Lung (tissue), 12 donors: Measurements from ENCODE around the gene CST6. TPM values are rescaled to one million over a fixed set of nuclear protein-coding genes. Genes with fewer than 3 reads are reported as not detected.

ENCODE experiments used
- ATAC-seq: fragments of 200-7000 bp; cut with Tn5 transposase; one replicate; pipeline ENCODE4 v1.9.1; 2020; ENCODE audit warnings: moderate number of reproducible peaks; ENCODE audit not compliant: insufficient read depth, low FRiP score
- DNase-seq, 3 donors: peaks; one replicate each; pipeline ENCODE4 v3.0.0-alpha.2; 2013 to 2017
- H3K27ac ChIP-seq, 2 donors: one replicate each; pipeline ENCODE4 v1.5.1; 2013; ENCODE audit warnings: mild to moderate bottlenecking in 2 of 2, moderate library complexity in 2 of 2, control low read depth in 1 of 2, inconsistent platforms in 1 of 2, low read depth in 1 of 2, low read length in 1 of 2
- H3K27me3 ChIP-seq, 3 donors: one replicate each; pipeline ENCODE4 v1.5.1; 2013; ENCODE audit warnings: low read length in 2 of 3; ENCODE audit not compliant: control insufficient read depth in 3 of 3, insufficient read depth in 3 of 3
- H3K36me3 ChIP-seq, 4 donors: one replicate each; pipeline ENCODE4 v1.5.1; 2013; ENCODE audit warnings: low read length in 4 of 4, mild to moderate bottlenecking in 1 of 4, moderate library complexity in 1 of 4; ENCODE audit not compliant: control insufficient read depth in 4 of 4, insufficient read depth in 4 of 4
- H3K4me1 ChIP-seq, 5 donors: one replicate each; pipeline ENCODE4 v1.5.1; 2013; ENCODE audit warnings: low read length in 5 of 5, mild to moderate bottlenecking in 2 of 5, moderate library complexity in 1 of 5; ENCODE audit not compliant: control insufficient read depth in 5 of 5, insufficient read depth in 5 of 5
- H3K4me3 ChIP-seq: one replicate; pipeline ENCODE4 v1.5.1; 2013; ENCODE audit warnings: mild to moderate bottlenecking, control low read depth, moderate library complexity
- H3K9ac ChIP-seq, 2 donors: one replicate each; pipeline ENCODE4 v1.5.1; 2013; ENCODE audit warnings: low read length in 2 of 2, control low read depth in 1 of 2; ENCODE audit not compliant: insufficient read depth in 1 of 2
- H3K9me3 ChIP-seq, 4 donors: one replicate each; pipeline ENCODE4 v1.5.1; 2013; ENCODE audit warnings: low read length in 3 of 4, mild to moderate bottlenecking in 1 of 4, moderate library complexity in 1 of 4; ENCODE audit not compliant: control insufficient read depth in 4 of 4, insufficient read depth in 3 of 4
- CTCF ChIP-seq: IDR thresholded peaks from 2 replicates; pipeline ENCODE4 v1.5.1; 2012; ENCODE audit warnings: mild to moderate bottlenecking; ENCODE audit errors: control extremely low read depth, extremely low read depth
- WGBS, 2 donors: extraction: QIAGEN DNeasy Blood & Tissue Kit; methylation state at CpG; one replicate each; pipeline ENCODE4 v1.1.7; 2013; 5-methylcytosine and 5-hydroxymethylcytosine counted together
- polyA plus RNA-seq, 2 donors: library from polyadenylated mRNA; stranded (reverse); fragments of 200-250 nt; gene quantifications; one replicate each; pipeline ENCODE4 v1.2.1, GENCODE V29; 2013
- total RNA-seq, 2 donors: library from RNA; depleted of rRNA in 1 of 2; stranded (reverse); fragments of >200 nt in 1 of 2; gene quantifications; one replicate each; pipeline ENCODE4 v1.2.1, GENCODE V29; 2014 to 2021
- donor health status: control.
- donor health status: control.
- donor health status: Bipolar disorder and iron deficiency.
- donor health status: healthy.
- donor health status: DM: yes; HTN: yes; CAD: no.

Gene CST6
- total and polyA plus RNA-seq, 4 donors = 7.1 to 38.8 (median 24.7) TPM

DNA sequence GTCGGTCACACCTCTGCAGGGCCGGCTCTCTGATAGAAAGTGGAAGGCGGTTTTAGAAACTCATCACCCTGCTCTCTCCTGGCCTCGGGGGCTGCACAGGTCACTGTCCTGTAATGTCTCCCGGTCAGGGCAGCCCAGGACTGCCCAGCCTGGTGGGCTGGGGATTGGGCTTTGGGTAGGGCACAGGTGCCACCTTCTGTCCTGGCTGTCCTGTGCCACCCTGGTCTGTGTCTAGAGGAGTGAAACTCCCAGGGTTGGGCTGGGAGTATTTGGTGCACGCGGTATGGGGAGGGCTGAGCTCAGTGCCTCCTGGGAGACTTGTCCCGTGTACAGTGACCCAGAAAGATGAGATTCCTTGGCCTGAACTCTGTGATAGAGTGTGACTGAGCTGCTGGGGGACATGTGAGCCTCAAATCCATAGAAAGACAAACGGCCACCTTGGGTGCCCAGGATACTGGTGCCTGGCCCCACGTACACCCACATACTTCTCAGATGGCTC lies 32.5 kb upstream of the CST6 start:
- Histone ChIP-seq H3K4me3 (no peak overlapping the region), H3K9ac (no peak overlapping the region), H3K4me1 (peaks cover 0 to 1% (median 0%) of the 10 kb centered on the region in 5 donors), H3K27ac (no peak overlapping the region), H3K36me3 (peaks cover 7 to 38% (median 18%) of the 10 kb centered on the region in 4 donors), H3K27me3 (no peaks in the 10 kb centered on the region), H3K9me3 (no peaks in the 10 kb centered on the region)
- no peak for TF ChIP-seq CTCF
- no peak for ATAC-seq
- 84 to 93% methylated on average over 10 of the region's 10 CpGs for WGBS, 2 donors
- DNase-seq = no peak

- H3K27ac ChIP-seq = no peak overlapping the region
- 77 to 84% methylated on average over 12 of the region's 12 CpGs for WGBS, 2 donors
- H3K27me3 ChIP-seq = no peaks in the 10 kb centered on the region
- H3K9me3 ChIP-seq = no peaks in the 10 kb centered on the region
- DNase-seq = no peak
- H3K4me3 ChIP-seq = no peak overlapping the region
- no peak for ATAC-seq
- no peak for TF ChIP-seq CTCF
- peaks cover 4 to 33% (median 15%) of the 10 kb centered on the region in 4 donors for H3K36me3 ChIP-seq
- H3K9ac ChIP-seq = no peak overlapping the region
- no peaks in the 10 kb centered on the region for H3K4me1 ChIP-seq
Observed at GRCh38 chr11:65981101-65981740, 30.6 kb upstream of the CST6 start.

DNA sequence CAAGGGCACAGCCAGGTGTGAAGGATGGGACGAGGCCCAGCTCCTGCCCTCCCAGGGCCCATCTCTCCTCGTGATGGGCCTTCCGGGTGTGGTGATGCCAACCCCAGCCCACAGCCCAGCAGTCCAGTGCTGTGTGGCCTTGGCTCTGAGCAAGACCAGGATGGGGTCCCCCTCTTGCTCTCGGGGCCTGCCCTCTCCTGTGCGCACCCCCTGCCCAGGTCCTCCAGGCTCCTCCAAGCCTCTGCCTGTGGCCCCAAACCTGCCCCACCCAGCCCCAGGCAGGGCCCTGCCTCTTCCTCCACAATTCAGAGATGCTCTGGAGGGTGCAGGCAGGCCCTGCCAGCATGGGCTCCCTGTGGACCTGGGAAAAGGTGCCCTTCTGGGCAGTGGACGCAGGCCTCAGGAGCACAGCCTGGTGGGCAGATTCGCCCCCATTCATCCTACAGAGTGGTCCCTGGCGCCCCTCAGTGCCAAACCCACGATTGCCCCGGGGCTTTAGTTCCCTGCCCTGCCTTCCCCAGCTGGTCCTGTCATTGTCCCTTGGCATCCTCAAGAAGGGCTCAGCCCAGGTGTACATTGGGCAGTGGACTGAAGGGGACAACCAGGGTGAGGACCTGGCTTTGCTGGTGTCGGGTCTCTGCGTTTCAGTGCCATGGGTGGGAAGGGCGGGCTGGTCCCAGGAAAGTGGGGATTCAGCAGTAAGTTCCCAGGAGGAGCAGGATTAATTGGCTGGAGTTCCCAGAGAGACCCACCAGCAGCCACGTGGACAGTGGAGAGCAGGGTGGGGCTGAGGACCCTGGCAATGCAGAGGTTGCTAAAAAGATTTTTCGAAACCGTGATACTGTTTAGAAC lies 29.6 kb upstream of the CST6 start:
- ATAC-seq (no peak), DNase-seq (no peak)
- H3K4me1 ChIP-seq = no peaks in the 10 kb centered on the region

More for the DNA sequence above, 29.6 kb upstream of the CST6 start:
- Histone ChIP-seq H3K4me3 (no peak overlapping the region), H3K9ac (no peak overlapping the region), H3K27ac (no peak overlapping the region), H3K36me3 (peaks cover 4 to 23% (median 10%) of the 10 kb centered on the region in 4 donors), H3K27me3 (no peaks in the 10 kb centered on the region), H3K9me3 (no peaks in the 10 kb centered on the region)
- TF ChIP-seq CTCF = no peak
- WGBS, 2 donors = 77 to 81% methylated on average over 16 of the region's 16 CpGs
